Measurements from ENCODE around the gene GLRX3.
A peak's percentile ranks its signal among the peaks of the same experiment; 100 is the strongest.

Gene GLRX3

DNA sequence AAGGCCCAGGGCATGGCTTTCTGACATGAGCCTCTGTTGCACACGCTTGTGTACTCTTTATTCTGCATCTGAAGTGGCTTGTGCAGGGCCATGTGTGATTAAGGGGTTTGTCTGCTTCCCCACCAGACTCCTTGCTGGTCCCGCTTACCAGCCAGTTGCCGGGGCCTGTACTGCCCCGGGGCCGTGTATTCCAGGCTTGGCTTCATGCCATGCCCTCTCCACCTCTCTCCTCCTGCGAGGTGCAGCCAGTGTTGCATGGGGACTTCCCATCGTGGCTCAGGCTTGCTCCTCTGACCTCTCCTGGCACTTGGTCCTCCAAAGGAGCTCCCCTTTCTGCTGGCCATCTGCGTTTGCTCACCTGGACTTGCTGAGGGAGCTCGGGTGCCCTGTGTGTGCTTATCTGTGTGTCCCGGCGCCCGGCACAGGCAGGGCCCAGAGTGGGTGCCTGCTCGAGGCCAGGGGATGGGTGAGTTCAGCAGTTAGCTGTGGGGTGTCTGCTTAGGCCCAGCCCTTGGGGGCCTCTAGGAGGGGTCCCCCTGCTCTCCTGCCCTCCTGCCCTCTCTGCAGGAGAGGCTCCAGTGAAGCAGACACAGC, 14.6 kb upstream of the GLRX3 start:
- TF ChIP-seq, protein P1, sequence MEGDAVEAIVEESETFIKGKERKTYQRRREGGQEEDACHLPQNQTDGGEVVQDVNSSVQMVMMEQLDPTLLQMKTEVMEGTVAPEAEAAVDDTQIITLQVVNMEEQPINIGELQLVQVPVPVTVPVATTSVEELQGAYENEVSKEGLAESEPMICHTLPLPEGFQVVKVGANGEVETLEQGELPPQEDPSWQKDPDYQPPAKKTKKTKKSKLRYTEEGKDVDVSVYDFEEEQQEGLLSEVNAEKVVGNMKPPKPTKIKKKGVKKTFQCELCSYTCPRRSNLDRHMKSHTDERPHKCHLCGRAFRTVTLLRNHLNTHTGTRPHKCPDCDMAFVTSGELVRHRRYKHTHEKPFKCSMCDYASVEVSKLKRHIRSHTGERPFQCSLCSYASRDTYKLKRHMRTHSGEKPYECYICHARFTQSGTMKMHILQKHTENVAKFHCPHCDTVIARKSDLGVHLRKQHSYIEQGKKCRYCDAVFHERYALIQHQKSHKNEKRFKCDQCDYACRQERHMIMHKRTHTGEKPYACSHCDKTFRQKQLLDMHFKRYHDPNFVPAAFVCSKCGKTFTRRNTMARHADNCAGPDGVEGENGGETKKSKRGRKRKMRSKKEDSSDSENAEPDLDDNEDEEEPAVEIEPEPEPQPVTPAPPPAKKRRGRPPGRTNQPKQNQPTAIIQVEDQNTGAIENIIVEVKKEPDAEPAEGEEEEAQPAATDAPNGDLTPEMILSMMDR (IDR thresholded peaks at IDR 0.05; ENCODE audit: low read depth, low read length) = no peak
- H3K4me3 ChIP-seq (ENCODE audit: low read depth, low read length) = no peak overlapping the region
- DNase-seq = peak; percentile 51
- H3K36me3 ChIP-seq = no peaks in the 10 kb centered on the region
- no peaks in the 10 kb centered on the region for H3K27me3 ChIP-seq
- no peaks in the 10 kb centered on the region for H3K4me1 ChIP-seq
- H3K9me3 ChIP-seq = no peaks in the 10 kb centered on the region

DNA sequence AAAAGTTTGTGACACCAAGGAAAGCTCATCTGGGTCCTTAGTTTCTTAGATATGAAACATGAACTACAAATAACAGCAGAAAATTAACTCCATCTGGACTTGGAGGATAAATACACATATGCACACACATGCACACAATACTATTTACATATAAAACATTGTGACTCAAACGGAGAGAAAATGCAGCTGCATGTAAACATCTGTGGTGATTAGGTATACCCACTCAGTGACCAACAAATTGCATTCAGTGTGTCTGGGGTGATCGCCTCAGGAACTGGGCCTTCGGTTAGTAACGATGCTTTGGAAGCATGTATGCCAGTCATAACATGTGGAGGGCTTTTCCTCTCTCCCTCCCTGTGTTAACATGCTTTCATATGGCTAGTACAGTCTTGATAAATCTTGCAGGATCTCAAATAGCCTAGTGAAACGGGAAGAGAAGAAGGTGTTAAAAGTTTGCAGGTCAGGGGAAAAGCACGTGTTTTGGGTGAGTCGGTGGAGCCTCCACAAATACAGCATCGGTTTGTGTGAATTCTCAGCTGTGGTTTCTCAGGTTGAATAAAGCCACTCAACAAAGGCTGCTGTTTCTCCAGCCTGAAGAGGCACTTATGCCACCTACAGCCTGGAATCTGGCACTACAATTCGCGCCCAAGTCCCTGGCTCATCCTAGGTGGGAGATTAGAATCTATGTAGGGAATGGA, 8.7 kb upstream of the GLRX3 start:
- no peaks in the 10 kb centered on the region for H3K36me3 ChIP-seq
- no peaks in the 10 kb centered on the region for H3K4me1 ChIP-seq
- H3K27me3 ChIP-seq = no peaks in the 10 kb centered on the region
- TF ChIP-seq, protein P1 (IDR thresholded peaks at IDR 0.05; ENCODE audit: low read depth, low read length) = peak; percentile 88
- peak; percentile 59 for DNase-seq
- no peak overlapping the region for H3K4me3 ChIP-seq (ENCODE audit: low read depth, low read length)
- no peaks in the 10 kb centered on the region for H3K9me3 ChIP-seq

GRCh38 chr10:130128062-130128781, 8.0 kb upstream of the GLRX3 start:
- H3K4me1 ChIP-seq = no peaks in the 10 kb centered on the region
- H3K4me3 ChIP-seq (ENCODE audit: low read depth, low read length) = no peak overlapping the region
- H3K9me3 ChIP-seq = no peaks in the 10 kb centered on the region
- no peak for DNase-seq
- H3K27me3 ChIP-seq = no peaks in the 10 kb centered on the region
- TF ChIP-seq, protein P1 (IDR thresholded peaks at IDR 0.05; ENCODE audit: low read depth, low read length) = no peak
- H3K36me3 ChIP-seq = no peaks in the 10 kb centered on the region

DNA sequence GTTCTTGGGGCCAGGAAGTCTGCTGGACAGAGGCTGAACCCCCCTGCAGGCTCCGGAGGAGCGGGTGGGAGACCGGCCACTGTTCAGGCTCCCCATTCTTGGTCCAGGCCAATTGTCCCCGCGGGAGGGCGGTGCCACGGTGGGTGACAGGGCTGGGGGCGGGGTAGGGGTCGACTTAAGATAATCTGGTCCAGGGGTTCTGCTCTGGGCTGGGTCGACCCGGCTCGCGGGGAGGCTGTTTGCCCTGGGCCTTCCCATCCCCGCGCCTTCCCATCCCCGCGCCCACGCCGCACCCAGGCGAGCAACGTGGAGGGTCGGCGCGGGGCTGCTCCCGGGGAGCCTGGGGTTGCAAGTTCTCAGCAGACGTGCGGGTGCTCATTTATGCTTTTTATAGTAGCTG, 7.3 kb upstream of the GLRX3 start:
- Histone ChIP-seq H3K4me1 (no peaks in the 10 kb centered on the region), H3K9me3 (no peaks in the 10 kb centered on the region), H3K4me3 (ENCODE audit: low read depth, low read length) (no peak overlapping the region), H3K36me3 (no peaks in the 10 kb centered on the region), H3K27me3 (no peaks in the 10 kb centered on the region)
- DNase-seq = no peak
- TF ChIP-seq, protein P1 (IDR thresholded peaks at IDR 0.05; ENCODE audit: low read depth, low read length) = no peak

GRCh38 chr10:130135676-130136225, 440 bp upstream of the GLRX3 start:
- peak overlapping the region; percentile 83 for H3K4me3 ChIP-seq (ENCODE audit: low read depth, low read length)
- H3K36me3 ChIP-seq = peaks cover 3% of the 10 kb centered on the region; the same call in 1 of the 2 replicates
- TF ChIP-seq, protein P1 (IDR thresholded peaks at IDR 0.05; ENCODE audit: low read depth, low read length) = no peak
- no peaks in the 10 kb centered on the region for H3K9me3 ChIP-seq
- H3K4me1 ChIP-seq = no peaks in the 10 kb centered on the region
- DNase-seq = no peak
- H3K27me3 ChIP-seq = no peaks in the 10 kb centered on the region

Measured in BE2C (cell line).